ENCODE results near the gene PARP9. TPM values are rescaled to one million over a fixed set of nuclear protein-coding genes. Genes with fewer than 3 reads are reported as not detected.

The PARP9 gene
- total and polyA plus RNA-seq, 10 of the 15 experiments (the other 5 are each of a cell fraction or from before 2014, with no cell fraction given), result 34.0 to 122 (median 46.1) TPM

DNA sequence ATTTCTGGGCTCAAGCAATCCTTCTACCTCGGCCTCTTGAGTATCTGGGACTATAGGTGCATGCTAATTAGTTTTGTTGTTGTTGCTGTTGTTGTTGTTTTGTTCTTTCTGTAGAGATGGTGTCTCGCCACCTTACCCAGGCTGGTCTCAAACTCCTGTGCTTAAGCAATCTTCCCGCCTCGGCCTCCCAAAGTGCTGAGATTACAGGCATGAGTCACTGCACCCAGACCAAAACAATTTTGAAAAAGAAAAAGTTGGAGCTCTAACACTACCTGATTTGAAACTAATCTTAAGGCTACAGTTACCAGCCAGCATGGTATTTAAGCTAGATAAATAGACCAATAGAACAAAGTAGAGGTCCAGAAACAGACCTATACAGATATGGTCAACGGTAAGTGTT, 79.1 kb downstream of the PARP9 start:
- Histone ChIP-seq H3K79me2 (ENCODE audit: control insufficient read depth, insufficient read depth, low read length) (peaks cover 23% of the 10 kb centered on the region), H2AFZ (ENCODE audit: control insufficient read depth, low read depth, low read length) (no peak overlapping the region), H3K4me2 (ENCODE audit: control insufficient read depth, insufficient read depth) (no peak overlapping the region), H3K27me3 (replicated peaks in 1 of 2; ENCODE audit: control insufficient read depth in 2 of 2, insufficient read depth in 2 of 2, low read length in 1 of 2) (no peaks in the 10 kb centered on the region), H3K9me3 (replicated peaks; ENCODE audit: control insufficient read depth, insufficient read depth, low read length) (no peaks in the 10 kb centered on the region), H3K4me3 (no peak overlapping the region), H3K27ac (ENCODE audit: control insufficient read depth, insufficient read depth) (no peak overlapping the region), H4K20me1 (ENCODE audit: control insufficient read depth, insufficient read depth) (no peaks in the 10 kb centered on the region), H3K4me1 (ENCODE audit: control insufficient read depth, insufficient read depth, low read length) (peaks cover 9% of the 10 kb centered on the region), H3K36me3 (ENCODE audit: control insufficient read depth in 2 of 2, insufficient read depth in 2 of 2, low read length in 1 of 2) (peaks cover 2 to 13% of the 10 kb centered on the region in 2 experiments; a peak in 3 of 4 replicates), H3K9ac (ENCODE audit: control insufficient read depth, insufficient read depth, low read length) (no peak overlapping the region)
- FAIRE-seq (no peak), ATAC-seq (no peak), DNase-seq (ENCODE audit: low read depth, low spot score) (no peak)
- intact Hi-C loops (cut with micrococcal nuclease; ENCODE audit: unreplicated experiment) (no loop called here), in situ Hi-C loops (cut with MboI) (no loop called here)
- ChIA-PET RAD21 (ENCODE audit: unreplicated experiment) (interaction anchor here (1.7 kb wide), 1 partner anchor 16 kb away, joined by 5 read pairs; no protein-coding TSS in a partner anchor), POLR2A (interaction anchor here (0.7 to 1.2 kb wide), 3 partner anchors 23 to 30 kb away, joined by 3 to 5 read pairs (median 3); partner anchors contain the start of gene KPNA1), CTCF (interaction anchor here (1.4 kb wide), 1 partner anchor 17 kb away, joined by 3 read pairs; no protein-coding TSS in a partner anchor), SMC1A (ENCODE audit: uncharacterized antibody, unreplicated experiment) (interaction anchor here (3.0 to 10.1 kb wide), 4 partner anchors 8 to 23 kb away, joined by 11 to 61 read pairs (median 40); no protein-coding TSS in a partner anchor)
- no TSS peak for BruUV-seq (replicated peaks)
- TF ChIP-seq BHLHE40 (IDR thresholded peaks at IDR 0.05; ENCODE audit: borderline replicate concordance in 1 of 2, low read depth in 2 of 2, low read length in 1 of 2) (no peak), SMAD1 (IDR thresholded peaks at IDR 0.05; ENCODE audit: low read depth, partially characterized antibody) (no peak), RELA (IDR thresholded peaks at IDR 0.05; ENCODE audit: borderline replicate concordance, partially characterized antibody) (no peak), FOXM1 (IDR thresholded peaks at IDR 0.05; ENCODE audit: low read depth, low read length) (no peak), SMC3 (IDR thresholded peaks at IDR 0.05; ENCODE audit: borderline replicate concordance, low read length) (no peak), RFX5 (IDR thresholded peaks at IDR 0.05; ENCODE audit: low read depth, low read length) (no peak)
- TF ChIP-seq, protein P1, sequence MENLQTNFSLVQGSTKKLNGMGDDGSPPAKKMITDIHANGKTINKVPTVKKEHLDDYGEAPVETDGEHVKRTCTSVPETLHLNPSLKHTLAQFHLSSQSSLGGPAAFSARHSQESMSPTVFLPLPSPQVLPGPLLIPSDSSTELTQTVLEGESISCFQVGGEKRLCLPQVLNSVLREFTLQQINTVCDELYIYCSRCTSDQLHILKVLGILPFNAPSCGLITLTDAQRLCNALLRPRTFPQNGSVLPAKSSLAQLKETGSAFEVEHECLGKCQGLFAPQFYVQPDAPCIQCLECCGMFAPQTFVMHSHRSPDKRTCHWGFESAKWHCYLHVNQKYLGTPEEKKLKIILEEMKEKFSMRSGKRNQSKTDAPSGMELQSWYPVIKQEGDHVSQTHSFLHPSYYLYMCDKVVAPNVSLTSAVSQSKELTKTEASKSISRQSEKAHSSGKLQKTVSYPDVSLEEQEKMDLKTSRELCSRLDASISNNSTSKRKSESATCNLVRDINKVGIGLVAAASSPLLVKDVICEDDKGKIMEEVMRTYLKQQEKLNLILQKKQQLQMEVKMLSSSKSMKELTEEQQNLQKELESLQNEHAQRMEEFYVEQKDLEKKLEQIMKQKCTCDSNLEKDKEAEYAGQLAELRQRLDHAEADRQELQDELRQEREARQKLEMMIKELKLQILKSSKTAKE (IDR thresholded peaks at IDR 0.05; ENCODE audit: low read depth, poor library complexity, severe bottlenecking), result no peak
- TF ChIP-seq, protein P2, sequence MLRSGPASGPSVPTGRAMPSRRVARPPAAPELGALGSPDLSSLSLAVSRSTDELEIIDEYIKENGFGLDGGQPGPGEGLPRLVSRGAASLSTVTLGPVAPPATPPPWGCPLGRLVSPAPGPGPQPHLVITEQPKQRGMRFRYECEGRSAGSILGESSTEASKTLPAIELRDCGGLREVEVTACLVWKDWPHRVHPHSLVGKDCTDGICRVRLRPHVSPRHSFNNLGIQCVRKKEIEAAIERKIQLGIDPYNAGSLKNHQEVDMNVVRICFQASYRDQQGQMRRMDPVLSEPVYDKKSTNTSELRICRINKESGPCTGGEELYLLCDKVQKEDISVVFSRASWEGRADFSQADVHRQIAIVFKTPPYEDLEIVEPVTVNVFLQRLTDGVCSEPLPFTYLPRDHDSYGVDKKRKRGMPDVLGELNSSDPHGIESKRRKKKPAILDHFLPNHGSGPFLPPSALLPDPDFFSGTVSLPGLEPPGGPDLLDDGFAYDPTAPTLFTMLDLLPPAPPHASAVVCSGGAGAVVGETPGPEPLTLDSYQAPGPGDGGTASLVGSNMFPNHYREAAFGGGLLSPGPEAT (IDR thresholded peaks at IDR 0.05; ENCODE audit: low read depth), result no peak
- 96% methylated on average over 5 of the region's 5 CpGs for WGBS (ENCODE audit: insufficient coverage, insufficient replicate concordance, low lambda C conversion rate, missing lambda C conversion rate)

All from GM12878 (cell line).